HL-60/S4 treated with retinoic acid at 250 ng/mL for 4 days and 3 days (cell line): ENCODE results near the gene HS2ST1.
"Not testable (repeated sequence)": the region's sequence is repeated elsewhere in the genome, so short reads cannot be mapped to it uniquely, and the experiment has no call there.

Experiments used
- in situ Hi-C: fragments of 300-500 bp; cut with MboI; formaldehyde crosslinking; loops from 2 replicates; pipeline ENCODE4 v1.7.0; 2022; ENCODE audit warnings: low sequenced_read_pairs

The HS2ST1 gene

GRCh38 chr1:86924324-86924960 lies 10.0 kb downstream of the HS2ST1 start:
- in situ Hi-C loops = no loop called here

GRCh38 chr1:86925742-86926141 lies 11.3 kb downstream of the HS2ST1 start:
- in situ Hi-C loops = no loop called here

- in situ Hi-C loops = no loop called here
These were observed 12.4 kb downstream of the HS2ST1 start for GRCh38 chr1:86926883-86927282.

DNA sequence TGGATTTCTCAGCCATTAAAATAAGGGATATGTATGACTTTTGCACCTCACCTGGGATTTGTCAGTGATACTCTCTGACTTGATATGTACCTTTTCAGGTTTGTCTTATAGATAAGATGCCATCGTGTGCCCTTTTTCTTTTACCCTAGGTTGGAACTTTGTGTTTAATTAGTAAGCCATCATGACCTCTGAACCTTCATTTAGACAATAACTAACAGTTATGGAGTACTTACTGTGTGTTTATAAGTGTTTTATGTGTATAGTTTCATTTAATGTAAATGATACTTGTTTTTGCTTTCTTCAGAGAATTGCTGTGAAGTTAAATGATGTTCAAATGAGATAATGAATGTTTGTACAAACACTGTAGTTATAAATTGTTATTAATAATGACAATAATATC lies 14.4 kb downstream of the HS2ST1 start:
- in situ Hi-C loops = no loop called here

DNA sequence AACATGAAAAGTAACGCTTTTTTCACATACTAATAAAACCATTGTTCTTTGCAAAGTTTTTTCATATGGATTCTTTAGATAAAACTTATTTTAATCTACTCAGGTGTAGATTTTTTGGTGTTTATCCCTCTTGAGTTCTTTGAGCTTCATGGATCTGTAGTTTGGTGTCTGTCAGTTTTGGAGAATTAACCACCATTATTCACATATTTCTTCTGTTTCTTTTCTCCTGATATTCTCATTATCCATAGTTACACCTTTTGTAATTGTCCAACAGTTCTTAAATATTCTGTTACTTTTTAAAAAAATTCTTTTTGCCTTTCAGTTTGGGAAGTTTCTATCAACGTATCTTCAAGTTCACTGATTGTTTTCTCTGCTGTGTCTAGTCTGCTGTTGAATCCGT lies 18.6 kb downstream of the HS2ST1 start:
- in situ Hi-C loops = no loop called here

GRCh38 chr1:86933562-86934377 lies 19.3 kb downstream of the HS2ST1 start:
- in situ Hi-C loops = no loop called here

GRCh38 chr1:86938450-86938849 lies 24.0 kb downstream of the HS2ST1 start:
- in situ Hi-C loops = no loop called here

DNA sequence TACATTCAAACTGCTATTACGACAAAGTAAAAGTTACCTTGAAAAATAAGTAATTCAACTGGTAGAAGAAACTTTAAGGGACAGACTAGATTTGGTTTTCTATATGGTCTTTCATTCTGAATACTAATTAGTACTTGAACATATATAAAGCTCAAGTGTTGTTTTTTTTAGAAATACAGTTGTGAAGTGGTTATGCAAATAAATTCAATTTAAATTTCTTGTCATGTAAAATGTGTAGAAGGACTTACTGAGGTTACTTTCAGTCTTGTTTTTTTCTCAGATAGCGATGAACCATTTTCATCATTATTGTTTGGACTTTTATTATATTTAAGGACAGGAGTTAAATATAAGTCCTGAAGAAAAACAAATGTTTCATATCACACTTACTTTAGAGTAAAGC lies 24.4 kb downstream of the HS2ST1 start:
- in situ Hi-C loops = no loop called here

GRCh38 chr1:86939406-86939805 lies 25.0 kb downstream of the HS2ST1 start:
- in situ Hi-C loops = no loop called here

DNA sequence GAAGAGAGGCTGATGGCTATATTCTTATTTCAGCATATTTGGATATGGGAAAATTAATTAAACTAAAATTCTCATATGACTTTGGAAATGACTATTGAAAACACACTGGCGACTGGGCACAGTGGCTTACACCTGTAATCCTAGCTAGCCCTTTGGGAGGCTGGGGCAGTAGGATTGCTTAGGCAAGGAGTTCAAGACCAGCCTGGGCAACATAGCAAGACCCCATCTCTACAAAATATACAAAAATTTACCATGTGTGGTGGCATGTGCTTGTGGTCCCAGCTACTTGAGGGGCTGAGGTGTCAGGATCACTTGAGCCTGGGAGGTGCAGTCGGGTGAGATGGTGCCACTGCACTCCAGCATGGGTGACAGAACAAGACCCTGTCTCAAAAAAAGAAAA lies 26.2 kb downstream of the HS2ST1 start:
- in situ Hi-C loops = no loop called here

DNA sequence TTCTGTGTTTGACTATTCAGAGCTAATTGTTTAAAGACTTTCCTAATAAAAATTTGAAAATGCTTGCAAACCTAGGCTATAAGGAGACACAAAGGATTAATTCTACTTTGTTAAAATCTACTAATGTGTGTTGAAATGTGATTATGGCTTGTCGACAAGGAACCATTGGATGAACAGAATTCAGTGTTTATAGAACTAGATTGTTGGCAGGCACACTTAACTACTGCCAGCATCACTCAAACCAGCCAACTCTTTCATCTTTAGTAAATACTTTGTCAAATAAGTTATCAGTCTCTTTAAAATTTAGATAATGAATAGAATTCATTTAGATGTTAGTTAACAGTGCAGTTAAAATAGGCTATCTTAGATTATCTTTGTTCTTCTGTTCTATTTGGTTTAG lies 27.6 kb downstream of the HS2ST1 start:
- in situ Hi-C loops = no loop called here

- in situ Hi-C loops = no loop called here
These were observed 28.3 kb downstream of the HS2ST1 start for GRCh38 chr1:86942743-86943142.

DNA sequence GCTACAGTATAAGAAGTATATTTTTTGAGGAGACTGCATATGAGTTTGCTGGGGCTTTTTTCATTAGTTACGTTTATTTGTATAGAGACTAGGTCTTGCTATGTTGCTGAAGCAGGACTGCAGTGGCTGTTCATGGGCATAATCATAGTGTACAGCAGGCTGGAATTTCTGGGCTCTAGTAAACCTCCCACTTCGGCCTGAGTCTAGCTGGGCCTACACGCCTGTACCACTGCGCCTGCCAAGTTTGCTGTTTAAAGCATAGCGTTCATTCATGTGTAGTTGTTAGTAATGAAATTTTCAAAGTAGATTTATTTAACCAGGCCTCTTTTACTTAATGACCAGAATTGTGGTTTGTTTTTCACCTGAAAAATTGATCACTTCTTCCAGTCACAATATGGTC lies 33.8 kb downstream of the HS2ST1 start:
- in situ Hi-C loops = no loop called here

DNA sequence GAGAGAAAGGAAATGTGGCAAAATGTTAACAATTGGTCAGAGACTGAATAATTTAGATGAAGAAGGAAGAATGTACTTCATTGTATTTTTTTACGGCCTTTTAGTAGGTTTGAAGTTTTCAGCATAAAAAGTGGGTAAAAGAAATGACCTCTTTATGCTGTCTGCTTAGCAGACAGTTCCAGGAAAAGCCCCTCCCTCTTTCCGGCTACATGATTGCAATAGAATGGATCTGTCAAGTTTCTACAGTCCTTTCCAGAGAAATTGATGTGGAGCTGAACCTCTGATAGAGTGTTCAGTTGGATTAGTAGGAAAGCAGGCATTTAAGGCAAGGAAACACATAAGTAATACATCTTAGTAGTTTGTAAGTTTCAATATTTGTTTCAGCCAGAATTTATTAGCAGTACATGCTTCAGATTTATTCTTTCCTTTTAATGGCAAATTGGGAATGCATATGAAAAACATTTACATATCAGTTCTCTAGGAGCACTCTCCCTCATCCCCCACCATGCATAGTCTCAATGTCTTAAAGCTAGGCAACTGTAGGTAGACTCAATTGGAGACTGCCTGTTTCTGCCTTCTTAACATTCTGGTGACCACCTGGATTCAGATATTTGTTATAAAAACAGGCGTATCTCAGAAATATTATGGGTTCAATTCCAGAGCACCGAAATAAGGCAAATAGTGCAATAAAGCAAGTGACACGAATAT lies 36.4 kb downstream of the HS2ST1 start:
- in situ Hi-C loops = no loop called here

DNA sequence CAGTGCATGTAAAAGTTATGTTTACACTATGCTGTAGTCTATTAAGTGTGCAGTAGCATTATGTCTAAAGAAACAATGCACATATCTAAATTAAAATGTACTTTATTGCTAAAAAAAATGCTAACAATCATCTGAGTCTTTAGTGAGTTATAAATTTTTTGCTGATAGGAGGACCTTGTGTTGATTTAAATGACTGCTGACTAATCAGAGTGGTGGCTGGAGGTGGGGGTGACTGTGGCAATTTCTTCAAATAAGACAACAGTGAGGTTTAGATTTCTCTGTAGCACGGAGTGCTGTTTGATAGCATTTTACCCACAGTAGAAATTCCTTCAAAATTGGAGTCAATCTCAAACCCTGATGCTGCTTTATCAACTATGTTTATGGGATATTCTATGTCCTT lies 37.0 kb downstream of the HS2ST1 start:
- in situ Hi-C loops = no loop called here

DNA sequence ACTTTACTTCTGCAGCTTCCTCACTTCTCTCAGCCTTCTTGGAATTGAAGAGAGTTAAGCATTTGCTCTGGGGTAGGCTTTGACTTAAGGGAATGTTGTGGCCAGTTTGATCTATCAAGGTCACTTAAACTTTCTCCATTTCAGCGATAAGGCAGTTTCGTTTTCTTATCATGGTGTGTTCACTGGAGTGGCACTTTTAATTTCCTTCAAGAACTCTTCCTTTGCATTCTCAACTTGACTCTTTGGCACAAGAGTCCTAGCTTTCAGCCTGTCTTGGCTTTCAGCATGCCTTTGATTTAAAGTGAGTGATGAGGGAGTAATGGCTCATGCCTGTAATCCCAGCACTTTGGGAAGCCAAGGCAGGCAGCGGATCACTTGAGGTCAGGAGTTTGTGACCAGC lies 38.7 kb downstream of the HS2ST1 start:
- in situ Hi-C loops = no loop called here

- in situ Hi-C loops = no loop called here
These were observed 41.2 kb downstream of the HS2ST1 start for GRCh38 chr1:86955678-86956077.

GRCh38 chr1:86956221-86956620 lies 41.8 kb downstream of the HS2ST1 start:
- in situ Hi-C loops = no loop called here

- in situ Hi-C loops = no loop called here
These were observed 42.8 kb downstream of the HS2ST1 start for GRCh38 chr1:86957221-86957620.

DNA sequence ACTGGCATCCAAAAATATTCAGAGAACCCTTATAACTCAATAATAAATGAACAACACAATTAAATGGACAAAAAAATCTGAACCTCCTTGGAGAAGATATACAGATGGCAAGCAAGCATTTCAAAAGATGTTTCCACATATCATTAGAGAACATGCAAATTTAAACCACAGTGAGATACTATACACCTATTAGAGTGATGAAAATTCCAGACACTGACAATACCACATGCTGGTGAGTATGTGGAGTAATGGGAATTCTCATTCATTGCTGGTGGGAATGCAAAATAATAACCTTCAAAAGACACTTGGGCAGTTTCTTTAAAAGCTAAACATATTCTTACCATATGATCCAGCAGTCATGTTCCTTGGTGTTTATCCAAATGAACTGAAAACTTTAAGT lies 46.1 kb downstream of the HS2ST1 start:
- in situ Hi-C loops = no loop called here

GRCh38 chr1:86963841-86964240 lies 49.4 kb downstream of the HS2ST1 start:
- in situ Hi-C loops = not testable (repeated sequence)
